ENCODE results near the gene DHX9.

DHX9 gene

GRCh38 chr1:182839209-182840066 lies at the start of gene DHX9:
TSS of gene DHX9 (plus strand) at chr1:182839347. CDS start at chr1:182842567, 3,220 bp downstream.
- DNase-seq (ENCODE audit: low spot score): peak; percentile 100

- DNase-seq (ENCODE audit: low spot score): no peak
These were observed 47.6 kb upstream of the DHX9 start for GRCh38 chr1:182791281-182792179.

DNA sequence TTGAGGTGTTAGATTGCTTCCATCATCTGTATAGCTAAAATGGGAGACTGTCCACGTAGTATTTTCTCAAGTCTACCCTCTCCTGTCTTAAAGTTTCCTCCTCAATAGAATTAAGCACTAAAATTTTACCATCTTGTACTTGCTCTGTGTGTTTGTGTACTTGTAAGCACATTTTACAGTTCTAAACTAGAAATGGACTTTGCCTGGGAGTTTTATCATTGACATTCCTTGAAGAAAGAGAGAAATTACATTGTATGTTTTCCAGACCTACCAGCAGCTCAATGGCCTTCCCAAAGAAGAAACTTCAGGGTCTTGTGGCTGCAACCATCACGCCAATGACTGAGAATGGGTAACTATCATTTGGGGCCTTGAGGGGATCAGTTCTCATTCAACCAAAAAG lies 45.1 kb upstream of the DHX9 start:
- DNase-seq (ENCODE audit: low spot score): no peak

GRCh38 chr1:182794676-182795201 lies 44.4 kb upstream of the DHX9 start:
- DNase-seq (ENCODE audit: low spot score): no peak

- DNase-seq (ENCODE audit: low spot score): no peak
These were observed 43.5 kb upstream of the DHX9 start for GRCh38 chr1:182795563-182796228.

- DNase-seq (ENCODE audit: low spot score): no peak
These were observed 36.9 kb upstream of the DHX9 start for GRCh38 chr1:182802006-182802803.

DNA sequence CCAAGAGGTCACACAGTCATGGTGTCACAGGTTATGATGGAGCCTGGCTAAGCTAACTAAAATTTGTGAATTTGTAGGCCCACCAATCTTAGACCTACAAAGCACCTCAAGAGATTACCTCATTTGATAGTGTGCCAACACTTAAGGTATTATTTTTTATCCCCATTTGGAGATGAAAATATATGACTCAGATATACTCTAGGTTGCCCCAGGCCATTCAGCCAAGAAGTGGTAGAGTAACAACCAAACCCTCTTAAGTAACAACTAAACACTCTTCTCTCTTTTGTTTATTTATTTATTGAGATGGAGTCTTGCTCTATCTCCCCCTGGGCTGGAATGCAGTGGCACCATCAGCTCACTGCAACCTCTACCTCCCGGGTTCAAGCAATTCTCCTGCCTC lies 35.3 kb upstream of the DHX9 start:
- DNase-seq (ENCODE audit: low spot score): no peak

GRCh38 chr1:182806015-182806678 lies 33.0 kb upstream of the DHX9 start:
- no peak for DNase-seq (ENCODE audit: low spot score)

GRCh38 chr1:182807907-182808306 lies 31.2 kb upstream of the DHX9 start:
- no peak for DNase-seq (ENCODE audit: low spot score)

DNA sequence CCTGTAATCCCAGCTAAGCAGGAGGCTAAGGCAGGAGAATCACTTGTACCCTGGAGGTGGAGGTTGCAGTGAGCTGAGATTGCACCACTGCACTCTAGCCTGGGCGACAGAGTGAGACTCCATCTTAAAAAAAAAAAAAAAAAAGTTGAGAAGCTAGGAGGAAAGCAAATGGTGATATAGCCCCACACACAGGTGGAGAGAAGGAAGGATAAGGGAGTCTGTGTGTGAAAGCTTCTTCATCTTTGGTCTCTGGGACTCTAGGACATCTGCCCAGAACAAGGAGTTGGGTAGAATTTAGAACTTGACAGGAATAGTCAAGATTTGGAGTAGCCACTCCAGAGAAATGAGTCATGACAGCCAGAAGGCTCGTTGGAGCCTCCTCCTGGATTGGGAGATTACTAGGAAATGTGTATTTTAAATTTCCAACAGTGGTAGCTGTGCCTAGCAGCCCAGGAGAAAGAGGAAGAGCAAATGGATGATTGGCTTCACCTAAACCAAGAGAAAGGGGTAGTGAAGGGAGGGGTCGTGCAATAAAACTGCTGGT lies 29.7 kb upstream of the DHX9 start:
- DNase-seq (ENCODE audit: low spot score): peak; percentile 30

DNA sequence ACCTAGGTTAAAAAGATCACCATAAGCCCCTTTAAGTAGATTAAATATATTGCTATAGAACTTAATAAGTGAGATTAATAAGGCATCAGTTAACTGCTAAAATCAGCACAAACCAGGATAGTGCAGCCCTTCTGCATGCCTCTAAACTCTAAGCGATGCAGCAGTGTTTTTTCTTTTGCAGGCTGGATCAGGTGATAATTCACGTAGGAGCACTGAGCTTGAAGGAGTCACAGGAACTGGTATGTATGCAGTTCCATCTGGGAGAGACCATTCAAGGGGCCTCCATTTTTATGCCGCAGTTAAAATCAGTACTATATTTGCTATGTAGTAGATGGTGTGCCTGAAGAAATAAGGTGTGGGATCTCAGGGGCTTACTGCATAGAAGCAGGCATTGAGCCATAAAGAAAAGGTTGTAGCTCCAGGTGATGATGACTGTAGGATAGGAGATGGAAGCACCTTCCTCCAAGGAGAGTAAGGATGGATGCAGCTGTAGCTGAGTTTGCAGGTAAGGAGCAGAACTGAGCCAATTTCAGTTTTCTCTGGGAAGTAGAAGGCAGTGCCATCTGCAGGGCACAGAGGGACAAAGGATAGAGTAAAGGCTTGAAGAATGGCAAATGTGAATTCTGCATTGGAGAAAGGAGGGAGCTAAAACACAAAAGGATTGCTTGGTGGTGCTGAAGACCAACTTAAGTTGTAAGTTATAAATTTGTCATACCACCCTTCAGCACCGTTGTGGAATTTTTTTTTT lies 27.0 kb upstream of the DHX9 start:
- no peak for DNase-seq (ENCODE audit: low spot score)

DNA sequence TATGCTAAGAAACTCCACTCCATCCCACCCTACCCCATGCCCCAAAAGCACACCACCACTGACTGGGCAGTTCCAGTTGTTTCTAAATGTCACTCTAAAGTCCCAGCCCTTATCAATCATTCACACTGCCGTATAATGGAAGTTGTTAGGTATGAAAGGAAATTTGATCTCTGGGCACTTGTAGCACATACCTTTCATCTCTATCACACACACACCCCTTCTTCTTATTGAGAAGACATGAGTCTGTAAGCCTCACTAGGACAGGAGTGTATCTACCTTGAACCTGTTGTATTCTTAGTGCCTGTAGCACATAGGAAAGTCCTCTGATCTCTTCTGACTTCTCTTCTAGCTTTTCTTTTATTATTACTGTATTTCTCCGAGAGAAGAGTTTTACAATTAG lies 22.3 kb upstream of the DHX9 start:
- DNase-seq (ENCODE audit: low spot score): no peak

GRCh38 chr1:182817802-182818201 lies 21.3 kb upstream of the DHX9 start:
- no peak for DNase-seq (ENCODE audit: low spot score)

GRCh38 chr1:182823220-182823619 lies 15.9 kb upstream of the DHX9 start:
- DNase-seq (ENCODE audit: low spot score): no peak

GRCh38 chr1:182826892-182827291 lies 12.3 kb upstream of the DHX9 start:
- no peak for DNase-seq (ENCODE audit: low spot score)

DNA sequence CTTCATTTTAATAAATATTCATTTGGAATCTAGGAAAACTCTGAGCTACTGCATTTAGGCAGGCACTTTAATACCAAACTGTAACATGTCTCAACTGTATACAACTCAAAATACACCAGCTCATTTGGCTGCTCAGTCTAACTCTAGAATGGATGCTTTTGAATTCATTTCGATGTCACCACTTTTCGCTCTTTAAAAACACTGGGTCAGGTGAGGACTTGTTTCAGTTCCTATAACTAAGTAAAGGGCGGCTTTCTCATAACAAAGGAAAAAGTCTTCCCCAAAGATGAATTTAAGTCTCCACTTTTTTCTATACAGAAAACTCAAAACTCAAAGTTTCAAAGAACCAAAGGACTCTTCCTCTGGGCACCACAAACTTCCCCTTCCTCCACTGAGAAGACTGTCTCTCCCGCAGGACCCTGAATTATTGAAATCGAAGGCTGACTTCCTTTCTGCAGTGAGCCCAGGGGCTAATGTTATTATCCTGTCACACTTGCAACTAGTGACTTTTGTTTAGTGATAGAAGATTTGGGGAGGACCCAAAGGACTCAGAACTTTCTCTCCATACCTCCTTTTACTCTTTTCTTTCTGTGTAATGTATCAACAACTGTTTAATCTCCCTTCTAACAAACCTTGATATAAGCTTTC lies 9.7 kb upstream of the DHX9 start:
- DNase-seq (ENCODE audit: low spot score): no peak

DNA sequence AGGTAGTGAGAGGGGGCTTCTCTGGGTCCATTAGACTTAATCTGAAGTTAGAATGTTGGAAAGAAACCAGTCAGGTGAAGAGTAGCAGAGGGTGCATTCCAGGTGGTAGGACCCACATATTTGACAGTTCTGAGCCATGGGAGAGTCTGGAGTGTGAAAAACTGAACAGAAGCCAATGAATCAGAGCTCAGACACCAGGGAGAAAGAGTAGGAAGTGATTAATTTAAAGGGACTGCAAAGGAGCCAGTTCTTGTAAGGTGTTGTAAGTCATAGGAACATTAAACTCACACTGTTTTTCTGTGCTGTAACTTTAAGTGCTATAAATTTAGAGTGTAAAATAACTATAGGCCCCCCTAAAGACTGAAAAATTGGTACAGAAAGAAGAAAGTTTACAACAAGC lies 5.9 kb upstream of the DHX9 start:
- no peak for DNase-seq (ENCODE audit: low spot score)

- DNase-seq (ENCODE audit: low spot score): no peak
These were observed 4.8 kb upstream of the DHX9 start for GRCh38 chr1:182834326-182834725.

- no peak for DNase-seq (ENCODE audit: low spot score)
These were observed 3.3 kb upstream of the DHX9 start for GRCh38 chr1:182835806-182836205.

Measured in AG20443 (cell line).